ENCODE measurements around the gene CCDC182.

CCDC182 gene

GRCh38 chr17:57715981-57716380 is 29.1 kb downstream of the CCDC182 start:
- TF ChIP-seq HOXD13 (CRISPR knock-in tag; IDR thresholded peaks at IDR 0.05; ENCODE audit: borderline replicate concordance) (no peak), ZFP37 (tag by site-specific recombination; IDR thresholded peaks at IDR 0.05) (no peak), ZNF837 (tag by site-specific recombination; IDR thresholded peaks at IDR 0.05) (no peak), ATF2 (tag by site-specific recombination; IDR thresholded peaks at IDR 0.05; ENCODE audit: low read depth) (no peak), ZFP3 (tag by site-specific recombination; IDR thresholded peaks at IDR 0.05; ENCODE audit: low read depth) (no peak), IKZF3 (tag by site-specific recombination; IDR thresholded peaks at IDR 0.05) (no peak), ZNF785 (tag by site-specific recombination; IDR thresholded peaks at IDR 0.05) (no peak), REPIN1 (tag by site-specific recombination; IDR thresholded peaks at IDR 0.05; ENCODE audit: low read depth) (no peak)
- TF ChIP-seq, protein P1, sequence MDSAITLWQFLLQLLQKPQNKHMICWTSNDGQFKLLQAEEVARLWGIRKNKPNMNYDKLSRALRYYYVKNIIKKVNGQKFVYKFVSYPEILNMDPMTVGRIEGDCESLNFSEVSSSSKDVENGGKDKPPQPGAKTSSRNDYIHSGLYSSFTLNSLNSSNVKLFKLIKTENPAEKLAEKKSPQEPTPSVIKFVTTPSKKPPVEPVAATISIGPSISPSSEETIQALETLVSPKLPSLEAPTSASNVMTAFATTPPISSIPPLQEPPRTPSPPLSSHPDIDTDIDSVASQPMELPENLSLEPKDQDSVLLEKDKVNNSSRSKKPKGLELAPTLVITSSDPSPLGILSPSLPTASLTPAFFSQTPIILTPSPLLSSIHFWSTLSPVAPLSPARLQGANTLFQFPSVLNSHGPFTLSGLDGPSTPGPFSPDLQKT (IDR thresholded peaks at IDR 0.05; ENCODE audit: borderline replicate concordance, low read depth, low read length): no peak
- TF ChIP-seq, protein P2, sequence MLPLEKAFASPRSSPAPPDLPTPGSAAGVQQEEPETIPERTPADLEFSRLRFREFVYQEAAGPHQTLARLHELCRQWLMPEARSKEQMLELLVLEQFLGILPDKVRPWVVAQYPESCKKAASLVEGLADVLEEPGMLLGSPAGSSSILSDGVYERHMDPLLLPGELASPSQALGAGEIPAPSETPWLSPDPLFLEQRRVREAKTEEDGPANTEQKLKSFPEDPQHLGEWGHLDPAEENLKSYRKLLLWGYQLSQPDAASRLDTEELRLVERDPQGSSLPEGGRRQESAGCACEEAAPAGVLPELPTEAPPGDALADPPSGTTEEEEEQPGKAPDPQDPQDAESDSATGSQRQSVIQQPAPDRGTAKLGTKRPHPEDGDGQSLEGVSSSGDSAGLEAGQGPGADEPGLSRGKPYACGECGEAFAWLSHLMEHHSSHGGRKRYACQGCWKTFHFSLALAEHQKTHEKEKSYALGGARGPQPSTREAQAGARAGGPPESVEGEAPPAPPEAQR (tag by site-specific recombination; IDR thresholded peaks at IDR 0.05): no peak
- TF ChIP-seq, protein P3, sequence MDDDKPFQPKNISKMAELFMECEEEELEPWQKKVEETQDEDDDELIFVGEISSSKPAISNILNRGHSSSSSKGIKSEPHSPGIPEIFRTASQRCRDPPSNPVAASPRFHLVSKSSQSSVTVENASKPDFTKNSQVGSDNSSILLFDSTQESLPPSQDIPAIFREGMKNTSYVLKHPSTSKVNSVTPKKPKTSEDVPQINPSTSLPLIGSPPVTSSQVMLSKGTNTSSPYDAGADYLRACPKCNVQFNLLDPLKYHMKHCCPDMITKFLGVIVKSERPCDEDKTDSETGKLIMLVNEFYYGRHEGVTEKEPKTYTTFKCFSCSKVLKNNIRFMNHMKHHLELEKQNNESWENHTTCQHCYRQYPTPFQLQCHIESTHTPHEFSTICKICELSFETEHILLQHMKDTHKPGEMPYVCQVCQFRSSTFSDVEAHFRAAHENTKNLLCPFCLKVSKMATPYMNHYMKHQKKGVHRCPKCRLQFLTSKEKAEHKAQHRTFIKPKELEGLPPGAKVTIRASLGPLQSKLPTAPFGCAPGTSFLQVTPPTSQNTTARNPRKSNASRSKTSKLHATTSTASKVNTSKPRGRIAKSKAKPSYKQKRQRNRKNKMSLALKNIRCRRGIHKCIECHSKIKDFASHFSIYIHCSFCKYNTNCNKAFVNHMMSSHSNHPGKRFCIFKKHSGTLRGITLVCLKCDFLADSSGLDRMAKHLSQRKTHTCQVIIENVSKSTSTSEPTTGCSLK (tag by site-specific recombination; IDR thresholded peaks at IDR 0.05): no peak
- Histone ChIP-seq H3K4me1 (ENCODE audit: control insufficient read depth, insufficient read depth, low read length) (no peaks in the 10 kb centered on the region), H3K9me3 (ENCODE audit: control insufficient read depth, insufficient read depth, low read depth, low read length) (no peaks in the 10 kb centered on the region), H3K27ac (ENCODE audit: extremely low read depth, low read depth, low read length) (no peak overlapping the region), H3K36me3 (ENCODE audit: control insufficient read depth in 2 of 2, insufficient read depth in 1 of 2, low read length in 2 of 2) (no peaks in the 10 kb centered on the region), H3K4me3 (ENCODE audit: low read depth, low read length) (no peak overlapping the region)
- POLR2A ChIA-PET: no interaction called here
- CTCF ChIA-PET: interaction anchor here (2.4 kb wide), 1 partner anchor 24 kb away, joined by 6 read pairs; no protein-coding TSS in a partner anchor

DNA sequence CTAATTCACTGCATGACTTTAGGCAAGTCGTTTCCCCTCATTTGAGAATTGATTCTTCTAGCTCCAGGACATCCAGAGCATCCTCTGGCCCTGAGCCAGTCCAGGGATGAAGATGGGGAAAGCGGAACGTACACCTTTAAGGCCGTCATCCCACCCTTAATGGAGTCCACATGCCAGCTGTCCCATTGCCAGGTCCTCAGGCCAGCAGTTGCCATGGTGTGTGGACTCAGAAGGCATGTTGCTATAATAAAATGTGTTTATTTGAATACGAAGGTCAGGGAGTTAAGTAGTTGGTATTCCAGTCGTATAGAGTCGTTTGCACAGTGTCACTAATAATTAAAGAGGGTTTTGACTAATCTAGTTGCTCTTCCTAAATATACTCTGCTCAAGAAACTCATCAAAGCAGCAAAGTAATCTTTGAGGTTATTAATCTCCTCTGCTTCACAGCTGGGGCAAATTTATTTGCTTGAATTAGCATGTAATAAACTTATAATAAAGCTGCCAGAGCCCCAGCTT is 30.4 kb downstream of the CCDC182 start:
- ChIA-PET POLR2A (no interaction called here), CTCF (interaction anchor here (1.7 kb wide), 1 partner anchor 25 kb away, joined by 5 read pairs; no protein-coding TSS in a partner anchor)
- no peaks in the 10 kb centered on the region for H3K4me1 ChIP-seq (ENCODE audit: control insufficient read depth, insufficient read depth, low read length)
- no peak for TF ChIP-seq ZBTB17 (tag by site-specific recombination; IDR thresholded peaks at IDR 0.05)
- H3K9me3 ChIP-seq (ENCODE audit: control insufficient read depth, insufficient read depth, low read depth, low read length): no peaks in the 10 kb centered on the region
- H3K36me3 ChIP-seq (ENCODE audit: control insufficient read depth in 2 of 2, insufficient read depth in 1 of 2, low read length in 2 of 2): no peaks in the 10 kb centered on the region
- H3K27ac ChIP-seq (ENCODE audit: extremely low read depth, low read depth, low read length): no peak overlapping the region
- H3K4me3 ChIP-seq (ENCODE audit: low read depth, low read length): no peak overlapping the region

DNA sequence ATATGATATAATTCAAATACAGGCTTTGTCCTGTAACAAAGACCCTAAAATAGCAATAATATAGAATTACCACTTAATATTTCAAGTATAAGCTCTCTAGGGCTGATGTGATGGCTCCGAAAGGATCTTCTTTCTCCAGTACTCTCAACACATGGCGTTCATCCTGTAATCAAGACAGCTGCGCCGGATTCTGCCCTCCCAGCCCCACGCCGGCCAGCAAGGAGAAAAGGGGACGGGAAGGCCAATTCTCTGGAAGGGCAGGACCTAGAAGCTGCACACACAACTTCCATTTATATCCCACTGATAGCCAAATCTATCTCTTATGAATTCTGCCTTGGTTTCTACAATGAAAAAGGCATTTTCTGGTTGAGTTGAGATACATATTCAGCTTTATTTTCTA is 32.0 kb downstream of the CCDC182 start:
- no peak for TF ChIP-seq ZNF777 (tag by site-specific recombination; IDR thresholded peaks at IDR 0.05; ENCODE audit: borderline replicate concordance)
- TF ChIP-seq ZNF133 (tag by site-specific recombination; IDR thresholded peaks at IDR 0.05): no peak
- no peak for TF ChIP-seq YY2 (tag by site-specific recombination; IDR thresholded peaks at IDR 0.05)
- TF ChIP-seq ZNF174 (tag by site-specific recombination; IDR thresholded peaks at IDR 0.05): no peak
- TF ChIP-seq ZNF335 (tag by site-specific recombination; conservative IDR thresholded peaks at IDR 0.05): no peak
- no peak for TF ChIP-seq ZNF510 (tag by site-specific recombination; IDR thresholded peaks at IDR 0.05; ENCODE audit: insufficient replicate concordance)
- TF ChIP-seq KLF16 (tag by site-specific recombination; IDR thresholded peaks at IDR 0.05): no peak
- TF ChIP-seq ZNF112 (tag by site-specific recombination; IDR thresholded peaks at IDR 0.05): no peak
- no peak for TF ChIP-seq ZNF138 (tag by site-specific recombination; IDR thresholded peaks at IDR 0.05; ENCODE audit: borderline replicate concordance)
- Histone ChIP-seq H3K27ac (ENCODE audit: extremely low read depth, low read depth, low read length) (no peak overlapping the region), H3K9me3 (ENCODE audit: control insufficient read depth, insufficient read depth, low read depth, low read length) (no peaks in the 10 kb centered on the region), H3K36me3 (ENCODE audit: control insufficient read depth in 2 of 2, insufficient read depth in 1 of 2, low read length in 2 of 2) (no peaks in the 10 kb centered on the region), H3K4me1 (ENCODE audit: control insufficient read depth, insufficient read depth, low read length) (no peaks in the 10 kb centered on the region), H3K4me3 (ENCODE audit: low read depth, low read length) (no peak overlapping the region)
- ChIA-PET POLR2A (no interaction called here), CTCF (interaction anchor here (1.0 to 1.4 kb wide), 2 partner anchors 70 to 471 kb away, joined by 3 to 6 read pairs; no protein-coding TSS in a partner anchor)
